HEK293 (cell line): Measurements from ENCODE around the gene GMDS.

Experiments used
- BCL11A ChIP-seq: fragments of 450-650 bp; formaldehyde crosslinking; IDR thresholded peaks from 2 replicates; pipeline ENCODE4 v1.5.1; 2016; ENCODE audit warnings: low read depth, missing biosample characterization, missing genetic modification characterization
- FEZF1 ChIP-seq: fragments of 450-650 bp; formaldehyde crosslinking; IDR thresholded peaks from 2 replicates; pipeline ENCODE4 v1.5.1; 2016; ENCODE audit warnings: missing biosample characterization, missing genetic modification characterization
- HOXA7 ChIP-seq: sonication (generic); formaldehyde crosslinking; IDR thresholded peaks from 2 replicates; pipeline ENCODE4 v1.8.1; 2022; ENCODE audit warnings: missing genetic modification reagents, borderline replicate concordance
- KLF16 ChIP-seq: fragments of 450-650 bp; formaldehyde crosslinking; IDR thresholded peaks from 2 replicates; pipeline ENCODE4 v1.5.1; 2017; ENCODE audit warnings: missing biosample characterization, missing genetic modification characterization
- TRIM28 ChIP-seq: IDR thresholded peaks from 2 replicates; pipeline ENCODE4 v1.6.1; 2011; ENCODE audit warnings: low read length, control low read depth, borderline replicate concordance
- ZBTB1 ChIP-seq: fragments of 450-650 bp; formaldehyde crosslinking; IDR thresholded peaks from 2 replicates; pipeline ENCODE4 v1.5.1; 2016; ENCODE audit warnings: missing biosample characterization, missing genetic modification characterization
- ZNF140 ChIP-seq: fragments of 450-650 bp; formaldehyde crosslinking; IDR thresholded peaks from 2 replicates; pipeline ENCODE4 v1.5.1; 2016; ENCODE audit warnings: missing biosample characterization, missing genetic modification characterization
- ZNF248 ChIP-seq: fragments of 450-650 bp; formaldehyde crosslinking; IDR thresholded peaks from 2 replicates; pipeline ENCODE4 v1.5.1; 2017; ENCODE audit warnings: missing biosample characterization, missing genetic modification characterization
- ZNF561 ChIP-seq: fragments of 450-650 bp; IDR thresholded peaks from 2 replicates; pipeline ENCODE4 v1.5.1; 2018; ENCODE audit warnings: missing biosample characterization, missing genetic modification characterization, borderline replicate concordance
- ZNF624 ChIP-seq: fragments of 450-650 bp; formaldehyde crosslinking; IDR thresholded peaks from 2 replicates; pipeline ENCODE4 v1.5.1; 2017; ENCODE audit warnings: missing biosample characterization, missing genetic modification characterization
- TF ChIP-seq, protein P1 (sequence below): fragments of 450-650 bp; formaldehyde crosslinking; IDR thresholded peaks from 2 replicates; pipeline ENCODE4 v1.5.1; 2016; ENCODE audit warnings: missing biosample characterization, missing genetic modification characterization
- TF ChIP-seq, protein P2 (sequence below): fragments of 450-650 bp; formaldehyde crosslinking; IDR thresholded peaks from 2 replicates; pipeline ENCODE4 v1.5.1; 2016; ENCODE audit warnings: missing biosample characterization, missing genetic modification characterization
- TF ChIP-seq, protein P3 (sequence below): fragments of 450-650 bp; formaldehyde crosslinking; conservative IDR thresholded peaks from 2 replicates; pipeline ENCODE4 v1.5.1; 2016; ENCODE audit warnings: low read depth, missing biosample characterization, missing genetic modification characterization
- TF ChIP-seq, protein P4 (sequence below): fragments of 450-650 bp; formaldehyde crosslinking; IDR thresholded peaks from 2 replicates; pipeline ENCODE4 v1.5.1; 2017; ENCODE audit warnings: missing biosample characterization, missing genetic modification characterization

DNA sequence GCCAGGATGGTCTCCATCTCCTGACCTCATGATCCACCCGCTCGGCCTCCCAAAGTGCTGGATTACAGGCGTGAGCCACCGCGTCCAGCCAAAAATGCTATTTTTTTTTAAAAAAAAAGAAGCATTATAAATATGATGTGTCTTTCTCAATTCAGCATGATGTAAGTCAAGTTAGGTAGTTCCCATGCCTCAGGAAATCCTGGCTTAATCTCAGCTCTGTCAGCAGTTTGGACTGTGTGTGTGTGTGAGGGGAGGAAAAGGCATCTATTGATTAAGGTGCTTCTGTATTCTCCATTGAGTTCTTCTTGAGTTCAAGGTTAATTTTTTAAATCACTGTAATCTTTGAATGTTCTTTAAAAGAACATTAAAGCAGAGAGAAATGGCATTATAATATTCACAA is 51.5 kb downstream of the GMDS start:
- TF ChIP-seq ZNF561 (tag by site-specific recombination) = no peak
- TF ChIP-seq, protein P1, sequence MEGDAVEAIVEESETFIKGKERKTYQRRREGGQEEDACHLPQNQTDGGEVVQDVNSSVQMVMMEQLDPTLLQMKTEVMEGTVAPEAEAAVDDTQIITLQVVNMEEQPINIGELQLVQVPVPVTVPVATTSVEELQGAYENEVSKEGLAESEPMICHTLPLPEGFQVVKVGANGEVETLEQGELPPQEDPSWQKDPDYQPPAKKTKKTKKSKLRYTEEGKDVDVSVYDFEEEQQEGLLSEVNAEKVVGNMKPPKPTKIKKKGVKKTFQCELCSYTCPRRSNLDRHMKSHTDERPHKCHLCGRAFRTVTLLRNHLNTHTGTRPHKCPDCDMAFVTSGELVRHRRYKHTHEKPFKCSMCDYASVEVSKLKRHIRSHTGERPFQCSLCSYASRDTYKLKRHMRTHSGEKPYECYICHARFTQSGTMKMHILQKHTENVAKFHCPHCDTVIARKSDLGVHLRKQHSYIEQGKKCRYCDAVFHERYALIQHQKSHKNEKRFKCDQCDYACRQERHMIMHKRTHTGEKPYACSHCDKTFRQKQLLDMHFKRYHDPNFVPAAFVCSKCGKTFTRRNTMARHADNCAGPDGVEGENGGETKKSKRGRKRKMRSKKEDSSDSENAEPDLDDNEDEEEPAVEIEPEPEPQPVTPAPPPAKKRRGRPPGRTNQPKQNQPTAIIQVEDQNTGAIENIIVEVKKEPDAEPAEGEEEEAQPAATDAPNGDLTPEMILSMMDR (tag by site-specific recombination) = no peak
- TF ChIP-seq, protein P2, sequence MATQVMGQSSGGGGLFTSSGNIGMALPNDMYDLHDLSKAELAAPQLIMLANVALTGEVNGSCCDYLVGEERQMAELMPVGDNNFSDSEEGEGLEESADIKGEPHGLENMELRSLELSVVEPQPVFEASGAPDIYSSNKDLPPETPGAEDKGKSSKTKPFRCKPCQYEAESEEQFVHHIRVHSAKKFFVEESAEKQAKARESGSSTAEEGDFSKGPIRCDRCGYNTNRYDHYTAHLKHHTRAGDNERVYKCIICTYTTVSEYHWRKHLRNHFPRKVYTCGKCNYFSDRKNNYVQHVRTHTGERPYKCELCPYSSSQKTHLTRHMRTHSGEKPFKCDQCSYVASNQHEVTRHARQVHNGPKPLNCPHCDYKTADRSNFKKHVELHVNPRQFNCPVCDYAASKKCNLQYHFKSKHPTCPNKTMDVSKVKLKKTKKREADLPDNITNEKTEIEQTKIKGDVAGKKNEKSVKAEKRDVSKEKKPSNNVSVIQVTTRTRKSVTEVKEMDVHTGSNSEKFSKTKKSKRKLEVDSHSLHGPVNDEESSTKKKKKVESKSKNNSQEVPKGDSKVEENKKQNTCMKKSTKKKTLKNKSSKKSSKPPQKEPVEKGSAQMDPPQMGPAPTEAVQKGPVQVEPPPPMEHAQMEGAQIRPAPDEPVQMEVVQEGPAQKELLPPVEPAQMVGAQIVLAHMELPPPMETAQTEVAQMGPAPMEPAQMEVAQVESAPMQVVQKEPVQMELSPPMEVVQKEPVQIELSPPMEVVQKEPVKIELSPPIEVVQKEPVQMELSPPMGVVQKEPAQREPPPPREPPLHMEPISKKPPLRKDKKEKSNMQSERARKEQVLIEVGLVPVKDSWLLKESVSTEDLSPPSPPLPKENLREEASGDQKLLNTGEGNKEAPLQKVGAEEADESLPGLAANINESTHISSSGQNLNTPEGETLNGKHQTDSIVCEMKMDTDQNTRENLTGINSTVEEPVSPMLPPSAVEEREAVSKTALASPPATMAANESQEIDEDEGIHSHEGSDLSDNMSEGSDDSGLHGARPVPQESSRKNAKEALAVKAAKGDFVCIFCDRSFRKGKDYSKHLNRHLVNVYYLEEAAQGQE (tag by site-specific recombination) = no peak
- no peak for TF ChIP-seq ZBTB1 (tag by site-specific recombination)
- TF ChIP-seq ZNF248 (tag by site-specific recombination) = no peak
- TF ChIP-seq HOXA7 (CRISPR knock-in tag) = no peak
- TF ChIP-seq, protein P3, sequence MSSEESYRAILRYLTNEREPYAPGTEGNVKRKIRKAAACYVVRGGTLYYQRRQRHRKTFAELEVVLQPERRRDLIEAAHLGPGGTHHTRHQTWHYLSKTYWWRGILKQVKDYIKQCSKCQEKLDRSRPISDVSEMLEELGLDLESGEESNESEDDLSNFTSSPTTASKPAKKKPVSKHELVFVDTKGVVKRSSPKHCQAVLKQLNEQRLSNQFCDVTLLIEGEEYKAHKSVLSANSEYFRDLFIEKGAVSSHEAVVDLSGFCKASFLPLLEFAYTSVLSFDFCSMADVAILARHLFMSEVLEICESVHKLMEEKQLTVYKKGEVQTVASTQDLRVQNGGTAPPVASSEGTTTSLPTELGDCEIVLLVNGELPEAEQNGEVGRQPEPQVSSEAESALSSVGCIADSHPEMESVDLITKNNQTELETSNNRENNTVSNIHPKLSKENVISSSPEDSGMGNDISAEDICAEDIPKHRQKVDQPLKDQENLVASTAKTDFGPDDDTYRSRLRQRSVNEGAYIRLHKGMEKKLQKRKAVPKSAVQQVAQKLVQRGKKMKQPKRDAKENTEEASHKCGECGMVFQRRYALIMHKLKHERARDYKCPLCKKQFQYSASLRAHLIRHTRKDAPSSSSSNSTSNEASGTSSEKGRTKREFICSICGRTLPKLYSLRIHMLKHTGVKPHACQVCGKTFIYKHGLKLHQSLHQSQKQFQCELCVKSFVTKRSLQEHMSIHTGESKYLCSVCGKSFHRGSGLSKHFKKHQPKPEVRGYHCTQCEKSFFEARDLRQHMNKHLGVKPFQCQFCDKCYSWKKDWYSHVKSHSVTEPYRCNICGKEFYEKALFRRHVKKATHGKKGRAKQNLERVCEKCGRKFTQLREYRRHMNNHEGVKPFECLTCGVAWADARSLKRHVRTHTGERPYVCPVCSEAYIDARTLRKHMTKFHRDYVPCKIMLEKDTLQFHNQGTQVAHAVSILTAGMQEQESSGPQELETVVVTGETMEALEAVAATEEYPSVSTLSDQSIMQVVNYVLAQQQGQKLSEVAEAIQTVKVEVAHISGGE (tag by site-specific recombination) = no peak
- TF ChIP-seq ZNF624 = no peak
- TF ChIP-seq, protein P4, sequence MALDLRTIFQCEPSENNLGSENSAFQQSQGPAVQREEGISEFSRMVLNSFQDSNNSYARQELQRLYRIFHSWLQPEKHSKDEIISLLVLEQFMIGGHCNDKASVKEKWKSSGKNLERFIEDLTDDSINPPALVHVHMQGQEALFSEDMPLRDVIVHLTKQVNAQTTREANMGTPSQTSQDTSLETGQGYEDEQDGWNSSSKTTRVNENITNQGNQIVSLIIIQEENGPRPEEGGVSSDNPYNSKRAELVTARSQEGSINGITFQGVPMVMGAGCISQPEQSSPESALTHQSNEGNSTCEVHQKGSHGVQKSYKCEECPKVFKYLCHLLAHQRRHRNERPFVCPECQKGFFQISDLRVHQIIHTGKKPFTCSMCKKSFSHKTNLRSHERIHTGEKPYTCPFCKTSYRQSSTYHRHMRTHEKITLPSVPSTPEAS (tag by site-specific recombination) = no peak
- no peak for TF ChIP-seq ZNF140 (tag by site-specific recombination)
- TF ChIP-seq KLF16 = no peak
- TF ChIP-seq TRIM28 = no peak
- no peak for TF ChIP-seq BCL11A (tag by site-specific recombination)
- no peak for TF ChIP-seq FEZF1
